RWPE1 (cell line): ENCODE measurements around the gene PRB4.

Source experiments
- CTCF ChIA-PET: fragments of 350-600 bp; sonication (Branson Sonifier 250); formaldehyde crosslinking; extraction: SDS; loops from one replicate; lab custom pipeline; 2021; lab: Yijun Ruan, JAX
- POLR2A ChIA-PET: fragments of 400-600 bp; formaldehyde crosslinking; extraction: SDS; loops from one replicate; lab custom pipeline; 2020; ENCODE audit warnings: antibody characterized with exemption; ENCODE audit not compliant: low non-redundant PET; lab: Yijun Ruan, JAX
- DNase-seq: peaks from one replicate; pipeline ENCODE4 v3.0.0; 2012; ENCODE audit warnings: low spot score
- H3K27ac ChIP-seq: fragments of 450-650 bp; 2 replicates; pipeline ENCODE4 v1.5.1; 2017
- CTCF ChIP-seq: fragments of 450-650 bp; conservative IDR thresholded peaks from 2 replicates; pipeline ENCODE4 v1.5.1; 2017; ENCODE audit warnings: low read depth, mild to moderate bottlenecking

The PRB4 gene

GRCh38 chr12:11307143-11307542 lies 3.1 kb downstream of the PRB4 start:
- POLR2A ChIA-PET: no interaction called here
- CTCF ChIA-PET: interaction anchor here (0.6 kb wide), 1 partner anchor 57 kb away, joined by 3 read pairs; no protein-coding TSS in a partner anchor

GRCh38 chr12:11273449-11273848 lies 36.8 kb downstream of the PRB4 start:
- H3K27ac ChIP-seq: no peak overlapping the region
- DNase-seq: no peak
- POLR2A ChIA-PET: no interaction called here
- TF ChIP-seq CTCF: no peak
- CTCF ChIA-PET: no interaction called here

More at GRCh38 chr12:11307143-11307542, 3.1 kb downstream of the PRB4 start:
- TF ChIP-seq CTCF: no peak
- no peak overlapping the region for H3K27ac ChIP-seq
- DNase-seq: no peak

- TF ChIP-seq CTCF: no peak
- POLR2A ChIA-PET: no interaction called here
- H3K27ac ChIP-seq: no peak within 1 kb of the TSS
- CTCF ChIA-PET: no interaction called here
- no peak for DNase-seq
Observed at GRCh38 chr12:11269607-11270006, 40.6 kb downstream of the PRB4 start, which contains the start of gene PRB3. TSS of gene PRB3 (minus strand) at chr12:11269707. CDS start at chr12:11269669, 38 bp downstream.

- H3K27ac ChIP-seq: no peak overlapping the region
- ChIA-PET POLR2A (no interaction called here), CTCF (no interaction called here)
- DNase-seq: no peak
- TF ChIP-seq CTCF: no peak
Observed at GRCh38 chr12:11264501-11264900, 45.7 kb downstream of the PRB4 start.
